Measurements from ENCODE around the gene APPBP2. TPM values are rescaled to one million over a fixed set of nuclear protein-coding genes. Genes with fewer than 3 reads are reported as not detected.
"Not testable (repeated sequence)": the region's sequence is repeated elsewhere in the genome, so short reads cannot be mapped to it uniquely, and the experiment has no call there.

APPBP2 gene, protein sequence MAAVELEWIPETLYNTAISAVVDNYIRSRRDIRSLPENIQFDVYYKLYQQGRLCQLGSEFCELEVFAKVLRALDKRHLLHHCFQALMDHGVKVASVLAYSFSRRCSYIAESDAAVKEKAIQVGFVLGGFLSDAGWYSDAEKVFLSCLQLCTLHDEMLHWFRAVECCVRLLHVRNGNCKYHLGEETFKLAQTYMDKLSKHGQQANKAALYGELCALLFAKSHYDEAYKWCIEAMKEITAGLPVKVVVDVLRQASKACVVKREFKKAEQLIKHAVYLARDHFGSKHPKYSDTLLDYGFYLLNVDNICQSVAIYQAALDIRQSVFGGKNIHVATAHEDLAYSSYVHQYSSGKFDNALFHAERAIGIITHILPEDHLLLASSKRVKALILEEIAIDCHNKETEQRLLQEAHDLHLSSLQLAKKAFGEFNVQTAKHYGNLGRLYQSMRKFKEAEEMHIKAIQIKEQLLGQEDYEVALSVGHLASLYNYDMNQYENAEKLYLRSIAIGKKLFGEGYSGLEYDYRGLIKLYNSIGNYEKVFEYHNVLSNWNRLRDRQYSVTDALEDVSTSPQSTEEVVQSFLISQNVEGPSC
- 25.4 and 27.8 TPM in 2 replicates for total RNA-seq

- DNase-seq (ENCODE audit: extremely low read depth, low read depth, low spot score) = no peak
Observed at GRCh38 chr17:60525685-60526514, at the start of gene APPBP2. Gene APPBP2, minus strand, starts transcription at chr17:60526242. Its CDS starts 311 bp downstream, at chr17:60525931.

- peak; percentile 99 for DNase-seq (ENCODE audit: extremely low read depth, low read depth, low spot score)
Observed at GRCh38 chr17:60573236-60574051, 47.4 kb upstream of the APPBP2 start.

- no peak for DNase-seq (ENCODE audit: extremely low read depth, low read depth, low spot score)
Observed at GRCh38 chr17:60565233-60565632, 39.2 kb upstream of the APPBP2 start.

- no peak for DNase-seq (ENCODE audit: extremely low read depth, low read depth, low spot score)
Observed at GRCh38 chr17:60563743-60564142, 37.7 kb upstream of the APPBP2 start.

DNA sequence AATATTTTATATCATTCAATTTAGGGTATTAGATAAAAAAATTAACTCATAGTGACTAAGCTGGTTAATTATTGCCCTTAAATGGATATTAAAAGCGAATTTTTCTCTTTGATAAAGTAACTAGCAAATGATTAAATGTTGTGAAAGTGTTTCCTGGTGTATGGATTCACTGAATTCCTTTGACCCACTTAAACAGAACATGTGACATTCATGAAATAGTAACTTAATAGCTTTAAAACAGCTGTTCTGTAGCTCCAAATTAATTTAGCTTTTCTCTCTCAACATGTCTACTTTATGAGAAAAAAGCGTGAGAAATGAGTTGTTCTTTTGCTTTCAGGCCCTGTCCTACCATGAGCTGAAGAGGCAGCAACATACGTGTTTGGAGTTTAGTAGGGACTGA lies 36.4 kb upstream of the APPBP2 start:
- no peak for DNase-seq (ENCODE audit: extremely low read depth, low read depth, low spot score)

- no peak for DNase-seq (ENCODE audit: extremely low read depth, low read depth, low spot score)
Observed at GRCh38 chr17:60560860-60561257, 34.8 kb upstream of the APPBP2 start.

DNA sequence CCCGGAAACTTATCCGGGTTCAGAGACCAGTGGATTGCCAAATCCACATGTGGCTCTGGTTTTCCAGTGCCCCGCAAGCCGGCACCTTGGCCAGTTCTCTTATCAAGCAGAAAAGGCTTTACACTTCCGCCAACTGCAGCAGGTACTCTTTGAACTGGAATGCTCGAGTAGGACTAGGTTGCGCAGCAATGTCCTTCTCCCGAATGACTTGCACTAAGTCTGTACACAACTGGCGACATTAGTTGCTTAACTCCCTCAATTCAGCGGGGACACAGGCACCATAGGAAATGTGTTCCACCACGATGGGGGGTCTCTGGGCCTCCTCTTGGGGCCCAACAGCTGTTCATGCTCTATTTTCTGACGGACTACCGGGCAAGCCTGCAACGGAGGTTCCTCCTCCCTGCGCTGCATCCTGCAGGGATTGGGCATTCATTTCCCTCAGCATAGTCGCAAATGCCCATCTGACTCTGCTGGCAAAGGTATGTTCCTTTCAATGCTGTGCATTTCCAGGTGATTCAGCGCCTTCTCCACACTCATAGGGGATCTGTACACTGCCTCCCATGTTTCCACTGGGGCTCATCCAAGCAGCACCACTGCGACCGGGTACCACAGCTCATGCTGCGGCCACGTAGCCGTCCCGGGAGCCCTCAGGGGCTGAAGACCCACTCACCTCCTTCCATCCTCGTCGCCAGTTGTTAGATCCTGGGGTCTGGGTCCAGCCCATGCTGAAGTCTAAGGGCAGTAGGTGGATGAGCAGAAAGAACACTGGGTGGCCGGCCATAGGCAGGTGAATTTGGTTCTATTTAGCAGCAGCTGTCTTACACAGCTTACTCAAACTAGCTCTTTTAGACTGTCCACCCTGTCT lies 34.2 kb upstream of the APPBP2 start:
- no peak for DNase-seq (ENCODE audit: extremely low read depth, low read depth, low spot score)

GRCh38 chr17:60559659-60559994 lies 33.6 kb upstream of the APPBP2 start:
- DNase-seq (ENCODE audit: extremely low read depth, low read depth, low spot score) = no peak

GRCh38 chr17:60557805-60558204 lies 31.8 kb upstream of the APPBP2 start:
- DNase-seq (ENCODE audit: extremely low read depth, low read depth, low spot score) = no peak

DNA sequence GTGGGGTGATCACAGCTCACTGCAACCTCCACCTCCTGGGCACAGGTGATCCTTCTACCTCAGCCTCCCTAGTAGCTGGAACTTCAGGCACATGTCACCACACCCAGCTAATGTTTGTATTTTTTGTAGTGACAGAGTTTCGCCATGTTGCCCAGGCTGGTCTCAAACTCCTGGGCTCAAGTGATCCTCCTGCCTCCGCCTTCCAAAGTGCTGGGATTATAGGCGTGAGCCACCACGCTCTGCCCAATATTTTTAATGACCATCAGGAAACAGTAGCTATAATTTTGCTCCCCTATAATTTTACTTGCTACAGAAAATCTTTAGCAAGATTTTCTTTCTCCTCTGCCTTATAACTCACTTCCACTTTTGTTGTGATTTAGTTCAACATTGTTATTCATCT lies 29.7 kb upstream of the APPBP2 start:
- DNase-seq (ENCODE audit: extremely low read depth, low read depth, low spot score) = no peak

DNA sequence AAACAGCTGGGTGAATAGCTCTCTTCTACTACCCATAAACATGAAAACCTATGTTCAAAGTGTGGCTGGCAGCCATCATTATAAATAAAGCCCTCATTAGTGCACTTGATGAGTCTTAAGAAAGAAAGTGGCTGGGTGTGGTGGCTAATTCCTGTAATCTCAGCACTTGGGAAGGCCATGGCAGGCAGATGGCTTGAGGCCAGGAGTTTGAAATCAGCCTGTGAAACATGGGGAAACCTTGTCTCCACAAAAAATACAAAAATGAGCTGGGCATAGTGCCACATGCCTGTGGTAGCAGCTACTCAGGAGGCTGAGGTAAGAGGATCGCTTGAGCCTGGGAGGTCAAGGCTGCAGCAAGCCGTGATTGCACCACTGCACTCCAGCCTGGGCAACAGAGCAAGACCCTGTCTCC lies 28.3 kb upstream of the APPBP2 start:
- no peak for DNase-seq (ENCODE audit: extremely low read depth, low read depth, low spot score)

- not testable (repeated sequence) for DNase-seq (ENCODE audit: extremely low read depth, low read depth, low spot score)
Observed at GRCh38 chr17:60552255-60552654, 26.2 kb upstream of the APPBP2 start.

- no peak for DNase-seq (ENCODE audit: extremely low read depth, low read depth, low spot score)
Observed at GRCh38 chr17:60548990-60549389, 22.9 kb upstream of the APPBP2 start.

GRCh38 chr17:60545465-60546191 lies 19.6 kb upstream of the APPBP2 start:
- no peak for DNase-seq (ENCODE audit: extremely low read depth, low read depth, low spot score)

GRCh38 chr17:60542071-60542470 lies 16.0 kb upstream of the APPBP2 start:
- no peak for DNase-seq (ENCODE audit: extremely low read depth, low read depth, low spot score)

DNA sequence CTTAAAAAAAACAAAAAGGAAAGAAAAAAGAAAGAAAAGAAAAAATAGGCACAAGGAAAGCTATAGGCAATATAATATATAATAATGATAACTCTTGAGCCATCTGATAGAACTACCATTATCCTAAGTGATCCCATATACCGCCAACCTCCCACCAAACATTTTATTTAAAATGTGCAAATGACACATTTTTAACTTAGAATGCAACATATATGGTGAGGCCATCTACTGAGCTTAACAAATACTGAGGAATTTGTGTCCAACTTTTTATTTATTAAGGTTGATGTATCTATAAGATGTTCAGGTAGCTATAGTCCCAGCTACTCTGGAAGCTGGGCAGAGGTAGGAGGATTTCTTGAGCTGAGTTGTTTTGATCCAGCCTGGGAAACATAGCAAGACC lies 14.4 kb upstream of the APPBP2 start:
- no peak for DNase-seq (ENCODE audit: extremely low read depth, low read depth, low spot score)

DNA sequence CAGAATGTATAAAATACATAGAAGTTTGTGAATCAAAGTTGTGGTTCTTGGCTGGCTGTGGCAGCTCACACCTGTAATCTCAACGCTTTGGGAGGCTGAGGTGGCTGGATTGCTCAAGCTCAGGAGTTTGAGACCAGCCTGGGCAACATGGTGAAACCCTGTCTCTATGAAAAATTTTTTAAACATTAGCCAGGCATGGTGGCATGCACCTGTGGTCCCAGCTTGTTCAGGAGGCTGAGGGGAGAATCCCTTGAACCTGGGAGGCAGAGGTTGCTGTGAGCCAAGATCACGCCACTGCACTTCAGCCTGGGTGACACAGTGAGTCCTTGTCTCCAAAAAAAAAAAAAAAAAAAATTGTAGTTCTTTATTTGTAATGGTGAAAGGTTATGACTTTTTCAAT lies 13.8 kb upstream of the APPBP2 start:
- no peak for DNase-seq (ENCODE audit: extremely low read depth, low read depth, low spot score)

GRCh38 chr17:60538726-60539125 lies 12.7 kb upstream of the APPBP2 start:
- DNase-seq (ENCODE audit: extremely low read depth, low read depth, low spot score) = no peak
